GM18517 (cell line): Measurements from ENCODE around the gene PINLYP.
"Not testable (repeated sequence)": the region's sequence is repeated elsewhere in the genome, so short reads cannot be mapped to it uniquely, and the experiment has no call there.

Experiments used
- ATAC-seq: cut with Tn5 transposase; IDR thresholded peaks from one replicate; pipeline ENCODE4 v1.9.1; 2021; ENCODE audit warnings: mild to moderate bottlenecking, moderate library complexity; ENCODE audit not compliant: unreplicated experiment

The PINLYP gene

DNA sequence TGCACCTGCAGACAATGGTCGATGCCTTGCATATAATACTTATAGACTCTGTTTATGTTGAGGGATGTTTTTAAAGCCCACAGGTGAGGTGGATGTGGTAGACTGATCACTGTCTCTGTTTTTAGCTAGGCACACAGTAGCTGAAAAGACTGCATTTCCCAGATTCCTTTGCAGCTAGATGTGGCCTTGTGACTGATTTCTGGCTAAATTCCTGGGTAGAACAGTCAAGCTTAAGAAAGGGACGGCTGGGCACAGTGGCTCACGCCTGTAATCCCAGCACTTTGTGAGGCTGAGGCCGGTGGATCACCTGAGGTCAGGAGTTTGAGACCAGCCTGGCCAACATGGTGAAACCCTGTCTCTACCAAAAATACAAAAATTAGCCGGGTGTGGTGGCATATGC is 24.7 kb downstream of the PINLYP start:
- ATAC-seq: not testable (repeated sequence)

DNA sequence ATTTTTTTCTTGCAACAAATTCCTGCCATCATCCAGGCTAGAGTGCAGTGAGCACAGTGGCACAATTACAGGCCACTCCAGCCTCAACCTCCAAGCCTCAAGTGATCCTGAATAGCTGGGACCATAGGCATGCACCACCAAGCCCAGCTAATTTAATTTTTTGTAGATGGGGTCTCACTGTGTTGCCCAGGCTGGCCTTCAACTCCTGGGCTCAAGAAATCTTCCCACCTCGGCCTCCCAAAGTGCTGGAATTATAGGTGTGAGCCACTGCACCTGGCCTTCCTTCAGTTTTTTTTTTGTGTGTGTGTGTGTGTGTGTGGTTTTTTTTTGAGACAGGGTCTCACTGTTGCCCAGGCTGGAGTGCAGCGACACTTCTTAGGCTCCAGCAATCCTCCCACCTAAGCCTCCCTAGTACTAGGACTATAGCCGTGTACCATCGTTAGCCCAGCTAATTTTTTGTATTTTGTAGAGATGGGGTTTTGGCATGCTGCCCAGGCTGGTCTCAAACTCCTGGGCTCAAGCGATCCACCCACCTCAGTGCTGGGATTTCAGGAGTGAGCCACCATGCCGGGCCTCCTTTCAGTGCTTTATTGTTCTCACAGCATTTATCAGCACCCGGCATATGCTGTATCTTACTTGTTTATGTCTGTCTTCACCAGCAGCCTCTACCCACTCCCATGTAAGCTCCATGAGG is 30.4 kb downstream of the PINLYP start:
- ATAC-seq: no peak

GRCh38 chr19:43606569-43607229 is 31.1 kb downstream of the PINLYP start:
- ATAC-seq: no peak

- no peak for ATAC-seq
Measured at GRCh38 chr19:43607238-43608205, 31.9 kb downstream of the PINLYP start.

DNA sequence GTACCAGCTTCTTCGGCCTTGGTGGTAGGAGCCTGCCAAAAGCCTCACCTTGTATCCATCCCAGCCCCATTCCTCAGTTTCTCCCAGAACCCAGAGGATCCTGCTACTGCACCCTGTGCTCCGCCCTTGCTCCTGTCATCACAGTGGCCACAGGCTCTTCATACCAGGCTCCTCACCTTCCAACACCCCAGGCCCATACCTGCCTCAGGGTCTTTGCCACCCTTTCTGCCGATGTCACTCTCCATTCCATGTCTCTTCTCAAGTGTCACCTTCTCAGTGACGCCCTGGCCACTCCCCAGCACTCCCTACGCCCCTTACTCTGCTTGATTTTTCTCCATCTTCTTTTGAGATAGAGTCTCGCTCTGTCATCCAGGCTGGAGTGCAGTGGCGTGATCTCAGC is 34.3 kb downstream of the PINLYP start:
- no peak for ATAC-seq

DNA sequence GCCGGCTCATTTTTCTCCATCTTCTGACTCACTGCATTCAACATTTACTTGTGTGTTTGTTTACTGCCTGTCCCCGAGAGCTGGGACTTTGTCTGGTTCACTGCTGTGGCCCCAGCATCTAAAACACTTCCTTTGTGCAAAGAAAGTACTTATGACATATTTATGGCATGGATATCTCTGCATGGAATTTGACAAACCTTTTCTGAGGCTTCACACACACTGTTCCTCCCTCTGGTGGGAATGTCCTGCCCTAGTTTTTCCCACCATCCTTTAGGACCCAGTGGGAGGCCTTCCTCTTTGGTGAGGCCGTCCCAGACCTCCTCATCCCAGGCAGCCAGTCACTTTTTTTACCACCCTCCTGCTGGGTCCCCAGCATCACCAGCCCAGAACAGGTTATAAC is 34.9 kb downstream of the PINLYP start:
- ATAC-seq: no peak

GRCh38 chr19:43611788-43612187 is 36.2 kb downstream of the PINLYP start, which contains the start of gene SRRM5:
SRRM5 (plus strand) TSS chr19:43612088; CDS start chr19:43612122, 34 bp downstream.
- ATAC-seq: no peak

- ATAC-seq: no peak
Measured at GRCh38 chr19:43612374-43612773, 36.8 kb downstream of the PINLYP start.

DNA sequence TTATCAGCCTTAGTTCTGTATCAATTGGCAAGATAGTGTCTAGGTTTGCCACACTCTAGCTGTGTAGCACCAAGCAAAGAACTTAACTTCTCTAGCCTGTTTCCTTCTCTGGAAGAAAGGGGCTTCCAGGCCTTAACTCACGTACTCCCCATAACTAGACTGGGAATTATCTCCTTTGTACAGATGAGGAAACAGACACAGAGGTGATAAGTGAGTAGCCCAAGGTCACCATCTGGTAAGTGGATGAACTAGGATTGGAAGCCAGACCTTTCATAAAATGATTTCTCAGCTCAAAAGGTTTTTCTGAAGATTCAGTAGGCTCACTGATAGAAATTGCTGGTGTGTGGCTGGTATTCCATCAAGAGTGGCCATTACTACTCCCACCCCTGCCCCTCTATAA is 40.7 kb downstream of the PINLYP start:
- ATAC-seq: no peak

GRCh38 chr19:43616954-43617353 is 41.4 kb downstream of the PINLYP start:
- ATAC-seq: no peak

GRCh38 chr19:43618921-43619261 is 43.3 kb downstream of the PINLYP start:
- peak; percentile 28 for ATAC-seq

DNA sequence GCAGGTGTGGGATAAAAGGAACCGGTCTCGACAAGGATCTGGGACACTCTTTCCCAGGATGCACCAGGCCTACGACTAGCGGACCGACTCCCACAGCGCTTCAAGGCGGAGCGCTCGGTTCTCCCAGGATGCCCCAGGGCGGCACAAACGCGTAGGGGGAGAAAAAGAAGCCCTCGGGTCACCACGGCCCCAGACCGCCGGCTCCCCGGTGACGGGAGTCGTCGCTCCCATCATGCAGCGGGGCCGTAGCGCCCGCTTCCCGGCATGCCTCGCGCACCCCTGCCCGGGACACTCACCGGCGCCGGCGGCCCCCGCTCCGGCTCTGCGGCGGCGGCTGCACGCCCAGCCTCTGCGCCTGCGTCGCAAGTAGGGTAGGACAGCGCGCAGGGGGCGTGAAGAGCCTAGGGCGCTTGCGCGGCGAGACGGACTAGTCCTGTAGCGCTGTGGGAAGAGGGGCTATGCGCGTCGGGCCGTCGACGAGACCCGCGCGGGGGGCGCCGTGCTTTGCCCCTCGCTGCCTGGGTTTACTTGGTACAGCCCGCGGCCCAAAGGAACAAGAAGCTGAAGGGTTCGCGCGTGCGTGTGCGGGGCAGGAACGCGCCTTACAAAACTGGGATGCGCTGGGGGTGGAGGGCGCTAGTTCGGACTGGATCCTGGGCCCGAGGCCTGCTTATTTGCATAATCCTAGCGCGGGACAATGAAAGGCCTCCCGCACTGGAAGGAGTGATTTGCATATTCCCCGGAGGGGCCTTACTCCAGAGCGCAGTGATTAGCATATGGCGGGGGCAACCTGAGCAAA is 43.9 kb downstream of the PINLYP start, which contains the start of gene ZNF428:
TSS of gene ZNF428 (minus strand) at position 368 of the 799 bp plus-strand sequence. CDS start 5,325 bp downstream, outside the sequence.
- ATAC-seq: peak; percentile 67

DNA sequence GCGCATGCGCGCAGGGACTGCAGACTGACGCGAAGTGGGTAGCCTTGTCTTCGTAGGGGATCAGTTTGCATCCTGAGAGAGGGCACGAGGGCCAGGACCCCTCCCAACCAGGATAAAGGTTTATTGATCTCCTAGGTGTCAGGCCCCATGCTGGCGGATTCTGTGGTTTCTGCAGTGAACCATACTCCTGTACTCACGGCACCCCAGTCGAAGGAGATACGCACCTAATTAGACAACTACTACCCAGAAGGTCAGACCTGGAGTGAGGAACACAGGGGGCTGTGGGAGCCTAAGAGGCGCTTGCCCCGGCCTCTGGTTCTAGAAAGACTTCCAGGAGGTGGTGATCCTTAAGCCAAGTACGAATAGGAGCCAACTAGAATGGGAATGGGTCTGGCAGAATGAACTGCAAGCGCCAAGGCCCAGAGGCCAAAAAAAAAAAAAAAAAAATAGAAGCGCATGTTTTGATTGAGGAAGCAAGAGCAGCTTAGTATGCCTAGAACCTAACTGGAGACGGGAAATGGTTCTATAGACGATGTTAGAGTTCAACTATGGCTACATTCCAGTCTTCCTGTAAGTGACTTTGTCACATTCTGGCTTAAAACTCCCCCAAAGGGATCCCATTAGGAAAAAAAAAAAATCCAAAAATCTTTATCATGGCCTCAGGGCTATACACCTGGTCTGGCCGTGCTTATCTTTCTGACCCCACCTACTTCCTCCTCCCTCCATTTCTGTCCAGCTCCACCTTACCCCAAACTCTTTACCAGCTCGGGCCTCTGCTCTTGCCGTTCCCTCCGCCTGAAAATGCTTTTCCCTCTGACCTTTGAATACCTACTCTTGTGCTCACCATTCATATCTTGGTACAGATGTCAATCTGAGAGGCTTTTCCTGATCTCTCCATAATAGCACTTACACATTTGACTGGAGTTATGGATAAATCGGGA is 44.7 kb downstream of the PINLYP start:
- ATAC-seq: no peak

DNA sequence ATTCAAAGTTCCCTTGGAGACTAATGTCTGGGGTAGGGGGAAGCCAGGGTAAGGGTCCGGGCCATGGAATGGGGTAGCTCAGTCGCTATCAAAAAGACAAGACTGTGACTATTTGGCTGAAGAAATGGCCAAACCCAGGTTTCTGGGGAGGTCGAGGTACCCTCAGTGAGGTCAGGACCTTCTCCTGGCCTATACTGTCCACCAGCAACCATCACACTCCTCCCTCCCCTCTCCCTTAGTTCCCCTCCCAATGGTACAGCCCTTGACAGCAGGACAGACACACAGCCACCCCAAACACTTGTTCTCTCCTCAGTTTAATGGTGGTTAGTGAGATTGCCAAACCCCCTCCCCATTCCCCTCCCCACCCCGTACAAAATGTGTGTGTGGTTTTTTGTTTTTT is 46.5 kb downstream of the PINLYP start:
- no peak for ATAC-seq

- no peak for ATAC-seq
Measured at GRCh38 chr19:43622956-43623355, 47.4 kb downstream of the PINLYP start.

GRCh38 chr19:43623889-43624670 is 48.5 kb downstream of the PINLYP start:
- ATAC-seq: no peak

GRCh38 chr19:43624933-43625332 is 49.3 kb downstream of the PINLYP start:
- ATAC-seq: no peak

GRCh38 chr19:43625918-43626579 is 50.4 kb downstream of the PINLYP start:
- no peak for ATAC-seq
